GM12891 (cell line): ENCODE data around the gene KRT35.

Experiments
- POLR2A ChIP-seq: IDR thresholded peaks from 2 replicates; pipeline ENCODE4 v1.6.1; 2011; ENCODE audit warnings: low read depth, low read length, control low read depth
- POLR2AphosphoS5 ChIP-seq: IDR thresholded peaks from 2 replicates; pipeline ENCODE4 v1.6.1; 2011; ENCODE audit warnings: low read depth, low read length, control low read depth
- SPI1 ChIP-seq: IDR thresholded peaks from 2 replicates; pipeline ENCODE4 v1.6.1; 2011; ENCODE audit warnings: low read depth, low read length, control low read depth

DNA sequence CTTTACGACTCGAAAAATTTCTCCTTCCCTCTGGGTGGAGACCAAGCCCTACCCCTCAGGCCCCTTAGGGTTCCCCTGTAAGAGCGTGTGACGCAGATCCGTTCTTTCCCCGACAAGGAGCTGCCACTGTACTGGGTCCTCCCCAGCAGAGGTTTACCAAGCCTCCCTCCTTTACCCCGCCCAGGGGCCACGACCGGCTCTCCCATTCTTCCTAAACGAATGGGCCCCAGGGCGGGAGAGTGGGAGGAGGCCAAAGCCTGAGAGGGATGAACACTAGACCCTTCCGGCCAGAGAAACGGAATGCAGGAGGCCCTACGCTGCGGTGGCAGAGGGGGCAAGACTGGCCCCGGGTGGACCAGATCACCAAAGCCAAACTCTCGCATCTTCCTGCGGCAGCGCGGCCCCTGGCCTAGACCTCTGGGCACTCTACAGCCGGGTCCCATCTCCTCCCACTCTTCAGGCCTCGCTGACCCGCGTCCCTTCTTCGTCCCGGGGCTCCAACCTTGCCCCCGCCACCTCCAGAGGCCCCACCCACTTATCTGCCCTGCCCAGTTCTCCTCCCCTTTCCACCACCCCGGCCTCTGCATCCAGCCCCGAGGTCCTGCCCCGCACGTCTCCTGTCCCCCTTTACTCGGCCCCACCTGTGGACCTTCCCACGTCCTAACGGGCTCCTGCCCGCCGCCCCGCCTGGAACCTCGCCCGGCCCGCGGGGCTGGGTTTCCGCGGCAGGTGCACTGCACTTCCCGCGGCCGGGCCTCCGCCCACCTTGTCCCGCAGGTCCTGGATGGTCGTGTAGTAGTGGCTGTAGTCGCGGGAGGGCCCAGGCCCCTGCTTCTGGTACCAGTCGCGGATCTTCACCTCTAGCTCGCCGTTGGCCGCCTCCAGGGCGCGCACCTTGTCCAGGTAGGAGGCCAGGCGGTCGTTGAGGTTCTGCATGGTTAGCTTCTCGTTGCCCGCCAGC, 46.4 kb upstream of the KRT35 start:
- TF ChIP-seq POLR2A, result no peak
- TF ChIP-seq SPI1, result no peak
- no peak for TF ChIP-seq POLR2AphosphoS5
